Measurements from ENCODE around the gene RSAD2.
"Not testable (repeated sequence)": the region's sequence is repeated elsewhere in the genome, so short reads cannot be mapped to it uniquely, and the experiment has no call there.

The RSAD2 gene

GRCh38 chr2:6855860-6856547, 21.6 kb upstream of the RSAD2 start:
- TF ChIP-seq EZH2phosphoT487 (conservative IDR thresholded peaks at IDR 0.05; ENCODE audit: low read length) = no peak
- Histone ChIP-seq H2AFZ (ENCODE audit: low read depth, low read length, severe bottlenecking) (no peak overlapping the region), H3K79me2 (ENCODE audit: insufficient read depth, low read length) (no peaks in the 10 kb centered on the region), H3K4me3 (ENCODE audit: insufficient read depth, low read length, poor library complexity, severe bottlenecking) (no peak overlapping the region), H3K27ac (ENCODE audit: low read depth, low read length) (no peak overlapping the region), H3K4me2 (ENCODE audit: low read depth, low read length, poor library complexity, severe bottlenecking) (no peak overlapping the region), H3K9me3 (ENCODE audit: insufficient read depth, low read length) (peaks cover 8% of the 10 kb centered on the region; the same call in 1 of the 2 replicates), H3K36me3 (ENCODE audit: low read length) (no peaks in the 10 kb centered on the region; the same call in 1 of the 2 replicates), H3K27me3 (ENCODE audit: low read length) (no peaks in the 10 kb centered on the region), H3F3A (ENCODE audit: insufficient read depth) (no peaks in the 10 kb centered on the region), H3K9ac (ENCODE audit: low read length) (no peak overlapping the region), H4K20me1 (ENCODE audit: low read depth, low read length) (no peaks in the 10 kb centered on the region), H3K9me2 (replicated peaks; ENCODE audit: insufficient read depth, low read length) (no peaks in the 10 kb centered on the region)

- H3K27ac ChIP-seq (ENCODE audit: low read depth, low read length) = no peak overlapping the region
- peaks cover 8% of the 10 kb centered on the region; the same call in 1 of the 2 replicates for H3K9me3 ChIP-seq (ENCODE audit: insufficient read depth, low read length)
- no peaks in the 10 kb centered on the region for H3K79me2 ChIP-seq (ENCODE audit: insufficient read depth, low read length)
- no peak overlapping the region for H3K4me2 ChIP-seq (ENCODE audit: low read depth, low read length, poor library complexity, severe bottlenecking)
- no peak overlapping the region for H3K4me3 ChIP-seq (ENCODE audit: insufficient read depth, low read length, poor library complexity, severe bottlenecking)
- no peaks in the 10 kb centered on the region for H3K27me3 ChIP-seq (ENCODE audit: low read length)
- H4K20me1 ChIP-seq (ENCODE audit: low read depth, low read length) = no peaks in the 10 kb centered on the region
- TF ChIP-seq EZH2phosphoT487 (conservative IDR thresholded peaks at IDR 0.05; ENCODE audit: low read length) (no peak), CTCF (IDR thresholded peaks at IDR 0.05; ENCODE audit: insufficient read depth, low read length, poor library complexity, severe bottlenecking) (no peak)
- no peaks in the 10 kb centered on the region for H3K9me2 ChIP-seq (replicated peaks; ENCODE audit: insufficient read depth, low read length)
- no peaks in the 10 kb centered on the region; the same call in 1 of the 2 replicates for H3K36me3 ChIP-seq (ENCODE audit: low read length)
- H3K9ac ChIP-seq (ENCODE audit: low read length) = no peak overlapping the region
- no peak overlapping the region for H2AFZ ChIP-seq (ENCODE audit: low read depth, low read length, severe bottlenecking)
- no peaks in the 10 kb centered on the region for H3F3A ChIP-seq (ENCODE audit: insufficient read depth)
Measured at GRCh38 chr2:6856548-6856920, 21.0 kb upstream of the RSAD2 start.

- H3K4me2 ChIP-seq (ENCODE audit: low read depth, low read length, poor library complexity, severe bottlenecking); H3K79me2 ChIP-seq (ENCODE audit: insufficient read depth, low read length); H2AFZ ChIP-seq (ENCODE audit: low read depth, low read length, severe bottlenecking); H3K4me3 ChIP-seq (ENCODE audit: insufficient read depth, low read length, poor library complexity, severe bottlenecking); H3K27me3 ChIP-seq (ENCODE audit: low read length); H3K9me2 ChIP-seq (replicated peaks; ENCODE audit: insufficient read depth, low read length); H3K36me3 ChIP-seq (ENCODE audit: low read length); H3K27ac ChIP-seq (ENCODE audit: low read depth, low read length); H3K9ac ChIP-seq (ENCODE audit: low read length); H4K20me1 ChIP-seq (ENCODE audit: low read depth, low read length); H3F3A ChIP-seq (ENCODE audit: insufficient read depth); H3K9me3 ChIP-seq (ENCODE audit: insufficient read depth, low read length): not testable (repeated sequence)
Measured at GRCh38 chr2:6858466-6859027, 19.0 kb upstream of the RSAD2 start.

GRCh38 chr2:6860296-6860695, 17.3 kb upstream of the RSAD2 start:
- H3K27me3 ChIP-seq (ENCODE audit: low read length) = no peaks in the 10 kb centered on the region
- H2AFZ ChIP-seq (ENCODE audit: low read depth, low read length, severe bottlenecking) = no peak overlapping the region
- no peaks in the 10 kb centered on the region; the same call in none of the 2 replicates for H3K36me3 ChIP-seq (ENCODE audit: low read length)
- TF ChIP-seq EZH2phosphoT487 (conservative IDR thresholded peaks at IDR 0.05; ENCODE audit: low read length) = no peak
- no peak for TF ChIP-seq CTCF (IDR thresholded peaks at IDR 0.05; ENCODE audit: insufficient read depth, low read length, poor library complexity, severe bottlenecking)
- H3K27ac ChIP-seq (ENCODE audit: low read depth, low read length) = no peak overlapping the region
- no peak overlapping the region for H3K4me3 ChIP-seq (ENCODE audit: insufficient read depth, low read length, poor library complexity, severe bottlenecking)
- H3K9me3 ChIP-seq (ENCODE audit: insufficient read depth, low read length) = peaks cover 8% of the 10 kb centered on the region; the same call in 1 of the 2 replicates
- no peaks in the 10 kb centered on the region for H3K79me2 ChIP-seq (ENCODE audit: insufficient read depth, low read length)
- no peaks in the 10 kb centered on the region for H3K9me2 ChIP-seq (replicated peaks; ENCODE audit: insufficient read depth, low read length)
- no peaks in the 10 kb centered on the region for H3F3A ChIP-seq (ENCODE audit: insufficient read depth)
- no peak overlapping the region for H3K9ac ChIP-seq (ENCODE audit: low read length)
- no peak overlapping the region for H3K4me2 ChIP-seq (ENCODE audit: low read depth, low read length, poor library complexity, severe bottlenecking)
- no peaks in the 10 kb centered on the region for H4K20me1 ChIP-seq (ENCODE audit: low read depth, low read length)
